H9 (cell line): ENCODE results near the gene ITGAE. TPM values are rescaled to one million over a fixed set of nuclear protein-coding genes. Genes with fewer than 3 reads are reported as not detected.

Experiments used
- DNase-seq: peaks from one replicate; pipeline ENCODE4 v3.0.0-alpha.2; 2017
- H2AFZ ChIP-seq: one replicate; pipeline ENCODE4 v1.6.1; 2013; ENCODE audit warnings: mild to moderate bottlenecking, low read length, control low read depth, moderate library complexity
- H2AK5ac ChIP-seq: 2 replicates; pipeline ENCODE4 v1.6.1; 2013; ENCODE audit warnings: low read length, control low read depth, mixed read lengths; ENCODE audit not compliant: insufficient read length
- H2BK120ac ChIP-seq: one replicate; pipeline ENCODE4 v1.6.1; 2013; ENCODE audit warnings: low read depth, mild to moderate bottlenecking, low read length, control low read depth, inconsistent platforms; ENCODE audit not compliant: poor library complexity, severe bottlenecking
- H2BK12ac ChIP-seq: 2 replicates; pipeline ENCODE4 v1.6.1; 2013; ENCODE audit warnings: low read length, control low read depth, mixed read lengths, low read depth; ENCODE audit not compliant: insufficient read length
- H2BK15ac ChIP-seq: 2 replicates; pipeline ENCODE4 v1.6.1; 2013; ENCODE audit warnings: low read depth, low read length, control low read depth
- H2BK20ac ChIP-seq: one replicate; pipeline ENCODE4 v1.6.1; 2013; ENCODE audit warnings: low read depth, mild to moderate bottlenecking, low read length, control low read depth, inconsistent platforms; ENCODE audit not compliant: poor library complexity, severe bottlenecking
- H2BK5ac ChIP-seq: 2 replicates; pipeline ENCODE4 v1.6.1; 2013; ENCODE audit warnings: low read length, control low read depth, mixed read lengths; ENCODE audit not compliant: insufficient read length
- H3K14ac ChIP-seq: 2 replicates; pipeline ENCODE4 v1.6.1; 2013; ENCODE audit warnings: low read length, control low read depth; ENCODE audit not compliant: insufficient read depth
- H3K18ac ChIP-seq: 2 replicates; pipeline ENCODE4 v1.6.1; 2013; ENCODE audit warnings: low read depth, mild to moderate bottlenecking, mixed read lengths, low read length, control low read depth; ENCODE audit not compliant: insufficient read length
- H3K23ac ChIP-seq: 2 replicates; pipeline ENCODE4 v1.6.1; 2013; ENCODE audit warnings: low read length, control low read depth, mixed read lengths, low read depth; ENCODE audit not compliant: insufficient read length
- H3K23me2 ChIP-seq: 2 replicates; pipeline ENCODE4 v1.6.1; 2013; ENCODE audit warnings: low read depth, mild to moderate bottlenecking, mixed read lengths, low read length, control low read depth; ENCODE audit not compliant: insufficient read length, poor library complexity, severe bottlenecking
- H3K27ac ChIP-seq: 2 replicates; pipeline ENCODE4 v1.5.1; 2013; ENCODE audit warnings: low read length, control low read depth, mixed read lengths, low read depth; ENCODE audit not compliant: insufficient read length
- H3K27me3 ChIP-seq: 2 replicates; pipeline ENCODE4 v1.6.1; 2013; ENCODE audit warnings: low read length, control low read depth, inconsistent platforms; ENCODE audit not compliant: insufficient read depth
- H3K4ac ChIP-seq: 2 replicates; pipeline ENCODE4 v1.6.1; 2013; ENCODE audit warnings: low read depth, mild to moderate bottlenecking, control low read depth, inconsistent platforms, low read length, moderate library complexity
- H3K4me1 ChIP-seq: 2 replicates; pipeline ENCODE4 v1.6.1; 2013; ENCODE audit warnings: low read length, control low read depth, inconsistent platforms; ENCODE audit not compliant: insufficient read depth
- H3K4me2 ChIP-seq: 2 replicates; pipeline ENCODE4 v1.6.1; 2013; ENCODE audit warnings: low read length, control low read depth, mixed read lengths; ENCODE audit not compliant: insufficient read length, insufficient read depth
- H3K56ac ChIP-seq: 2 replicates; pipeline ENCODE4 v1.6.1; 2013; ENCODE audit warnings: low read depth, mild to moderate bottlenecking, mixed read lengths, low read length, control low read depth; ENCODE audit not compliant: insufficient read length
- H3K79me1 ChIP-seq: 2 replicates; pipeline ENCODE4 v1.6.1; 2013; ENCODE audit warnings: low read depth, mild to moderate bottlenecking, moderate library complexity, low read length, control low read depth, inconsistent platforms; ENCODE audit not compliant: insufficient read depth, poor library complexity, severe bottlenecking
- H3K79me2 ChIP-seq: 2 replicates; pipeline ENCODE4 v1.6.1; 2013; ENCODE audit warnings: low read length, control low read depth, inconsistent platforms; ENCODE audit not compliant: insufficient read depth
- H3K9ac ChIP-seq: 2 replicates; pipeline ENCODE4 v1.6.1; 2013; ENCODE audit warnings: low read length, control low read depth, mixed read lengths; ENCODE audit not compliant: insufficient read length; ENCODE audit errors: extremely low read depth
- H3K9me3 ChIP-seq: one replicate; pipeline ENCODE4 v1.6.1; 2013; ENCODE audit warnings: low read depth, low read length, inconsistent platforms; ENCODE audit not compliant: control insufficient read depth
- H3T11ph ChIP-seq: one replicate; pipeline ENCODE4 v1.6.1; 2013; ENCODE audit warnings: mild to moderate bottlenecking, low read length, control low read depth, inconsistent platforms
- H4K20me1 ChIP-seq: one replicate; pipeline ENCODE4 v1.6.1; 2013; ENCODE audit not compliant: control insufficient read depth, insufficient read length, insufficient read depth
- H4K5ac ChIP-seq: 2 replicates; pipeline ENCODE4 v1.6.1; 2013; ENCODE audit warnings: low read depth, mild to moderate bottlenecking, mixed read lengths, low read length, control low read depth; ENCODE audit not compliant: insufficient read length
- H4K8ac ChIP-seq: replicated peaks from 2 replicates; pipeline ENCODE4 v1.6.1; 2013; ENCODE audit warnings: low read length, control low read depth, mixed read lengths, low read depth; ENCODE audit not compliant: insufficient read length
- H4K91ac ChIP-seq: 2 replicates; pipeline ENCODE4 v1.6.1; 2013; ENCODE audit warnings: low read depth, mild to moderate bottlenecking, moderate library complexity, mixed read lengths, low read length, control low read depth; ENCODE audit not compliant: insufficient read length
- H3K27ac Mint-ChIP-seq, 3 experiments: 2 replicates in 2 of 3; 3 replicates in 1 of 3; pipeline ENCODE4 v1.8.0; 2020 to 2021; ENCODE audit warnings: mixed read lengths in 3 of 3, mild to moderate bottlenecking in 1 of 3, moderate library complexity in 1 of 3
- H3K27me3 Mint-ChIP-seq: 2 replicates; pipeline ENCODE4 v1.8.0; 2021; ENCODE audit warnings: low read depth, mild to moderate bottlenecking, moderate library complexity, mixed read lengths
- H3K36me3 Mint-ChIP-seq, 3 experiments: 2 replicates in 2 of 3; 3 replicates in 1 of 3; pipeline ENCODE4 v1.8.0; 2020 to 2021; ENCODE audit warnings: low read depth in 3 of 3, mixed read lengths in 3 of 3; ENCODE audit not compliant: insufficient read depth in 1 of 3
- H3K4me1 Mint-ChIP-seq, 2 experiments: 2 replicates each; pipeline ENCODE4 v1.8.0; 2020; ENCODE audit warnings: mixed read lengths in 2 of 2
- H3K4me3 Mint-ChIP-seq, 2 experiments: 2 replicates in 1 of 2; 3 replicates in 1 of 2; pipeline ENCODE4 v1.8.0; 2020 to 2021; ENCODE audit warnings: mild to moderate bottlenecking in 2 of 2, mixed read lengths in 2 of 2, moderate library complexity in 1 of 2
- H3K9me3 Mint-ChIP-seq, 2 experiments: 2 replicates in 1 of 2; 3 replicates in 1 of 2; pipeline ENCODE4 v1.8.0; 2020; ENCODE audit warnings: mild to moderate bottlenecking in 2 of 2, mixed read lengths in 2 of 2, moderate library complexity in 1 of 2
- WGBS: extraction: QIAGEN DNeasy Blood & Tissue Kit; methylation state at CpG from one replicate; pipeline ENCODE4 v1.1.7; 2013; ENCODE audit warnings: missing lambda C conversion rate, low lambda C conversion rate, mixed read lengths; ENCODE audit not compliant: insufficient read length; ENCODE audit errors: extremely low coverage; 5-methylcytosine and 5-hydroxymethylcytosine counted together
- total RNA-seq: library from RNA; stranded (reverse); gene quantifications from 2 replicates; pipeline ENCODE4 v1.2.1, GENCODE V29; 2021
- TF ChIP-seq, protein P1 (sequence below): fragments of 200-600 bp; sonication (generic); conservative IDR thresholded peaks from 3 replicates; pipeline ENCODE4 v1.8.0; 2021; ENCODE audit warnings: antibody characterized with exemption, mild to moderate bottlenecking

Gene ITGAE
- total RNA-seq, 1 experiment from 2014 or later: 23.5 TPM

DNA sequence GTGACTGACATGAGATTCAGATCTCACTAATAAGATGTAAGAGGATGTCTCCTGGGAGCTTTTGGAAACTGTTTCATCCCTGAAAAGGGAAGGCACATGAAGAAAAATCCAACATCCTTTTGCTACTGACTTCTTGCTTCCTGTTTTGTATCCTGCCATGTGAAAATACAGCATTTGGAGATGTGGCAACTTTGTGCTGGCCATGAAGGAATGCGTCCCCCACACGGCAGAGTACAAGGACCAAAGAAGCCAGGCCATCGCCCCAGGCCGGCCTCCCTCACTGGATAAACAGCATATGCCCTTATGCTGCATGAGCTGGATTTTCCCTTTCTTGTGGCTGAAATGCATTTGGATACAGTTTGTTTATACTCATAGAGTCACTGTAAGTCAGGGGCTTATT, 82.8 kb downstream of the ITGAE start:
- H3K23ac ChIP-seq: no peak overlapping the region
- DNase-seq: no peak
- no peak overlapping the region for H2AFZ ChIP-seq
- H3K9me3 ChIP-seq: no peaks in the 10 kb centered on the region
- Mint-ChIP-seq H3K27me3 (no peaks in the 10 kb centered on the region), H3K9me3 (no peaks in the 10 kb centered on the region), H3K27ac (peak overlapping the region in 1 of 3 experiments; percentile 83; a peak in 1 of 7 replicates), H3K36me3 (peaks cover 15 to 47% (median 30%) of the 10 kb centered on the region in 3 experiments), H3K4me1 (peaks cover 7 to 9% of the 10 kb centered on the region in 2 experiments), H3K4me3 (no peak overlapping the region)
- no peak overlapping the region for H2BK12ac ChIP-seq
- no peaks in the 10 kb centered on the region for H3K79me2 ChIP-seq
- H4K8ac ChIP-seq: no peak overlapping the region
- H2BK15ac ChIP-seq: no peak overlapping the region
- no peak overlapping the region for H4K91ac ChIP-seq
- H2BK120ac ChIP-seq: no peak overlapping the region
- H3K23me2 ChIP-seq: peaks cover 4% of the 10 kb centered on the region
- no peaks in the 10 kb centered on the region for H3K79me1 ChIP-seq
- H2BK20ac ChIP-seq: no peak overlapping the region
- H3K27ac ChIP-seq: no peak overlapping the region
- TF ChIP-seq, protein P1, sequence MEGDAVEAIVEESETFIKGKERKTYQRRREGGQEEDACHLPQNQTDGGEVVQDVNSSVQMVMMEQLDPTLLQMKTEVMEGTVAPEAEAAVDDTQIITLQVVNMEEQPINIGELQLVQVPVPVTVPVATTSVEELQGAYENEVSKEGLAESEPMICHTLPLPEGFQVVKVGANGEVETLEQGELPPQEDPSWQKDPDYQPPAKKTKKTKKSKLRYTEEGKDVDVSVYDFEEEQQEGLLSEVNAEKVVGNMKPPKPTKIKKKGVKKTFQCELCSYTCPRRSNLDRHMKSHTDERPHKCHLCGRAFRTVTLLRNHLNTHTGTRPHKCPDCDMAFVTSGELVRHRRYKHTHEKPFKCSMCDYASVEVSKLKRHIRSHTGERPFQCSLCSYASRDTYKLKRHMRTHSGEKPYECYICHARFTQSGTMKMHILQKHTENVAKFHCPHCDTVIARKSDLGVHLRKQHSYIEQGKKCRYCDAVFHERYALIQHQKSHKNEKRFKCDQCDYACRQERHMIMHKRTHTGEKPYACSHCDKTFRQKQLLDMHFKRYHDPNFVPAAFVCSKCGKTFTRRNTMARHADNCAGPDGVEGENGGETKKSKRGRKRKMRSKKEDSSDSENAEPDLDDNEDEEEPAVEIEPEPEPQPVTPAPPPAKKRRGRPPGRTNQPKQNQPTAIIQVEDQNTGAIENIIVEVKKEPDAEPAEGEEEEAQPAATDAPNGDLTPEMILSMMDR: no peak
- no peak overlapping the region for H3K4me2 ChIP-seq
- no peak overlapping the region for H2BK5ac ChIP-seq
- WGBS: no CpG with 5 or more reads among the region's 4 CpGs
- H3T11ph ChIP-seq: no peak overlapping the region
- no peak overlapping the region for H2AK5ac ChIP-seq
- no peak overlapping the region for H3K56ac ChIP-seq
- no peaks in the 10 kb centered on the region for H4K20me1 ChIP-seq
- H4K5ac ChIP-seq: no peak overlapping the region
- H3K4me1 ChIP-seq: no peaks in the 10 kb centered on the region
- no peak overlapping the region for H3K14ac ChIP-seq
- no peak overlapping the region for H3K18ac ChIP-seq
- H3K27me3 ChIP-seq: no peaks in the 10 kb centered on the region
- H3K9ac ChIP-seq: no peak overlapping the region
- no peak overlapping the region for H3K4ac ChIP-seq
